HUDEP-2 (cell line): Measurements from ENCODE around the gene RESP18.
A peak's percentile ranks its signal among the peaks of the same experiment; 100 is the strongest.
"Not testable (repeated sequence)": the region's sequence is repeated elsewhere in the genome, so short reads cannot be mapped to it uniquely, and the experiment has no call there.

Source experiments
- DNase-seq, 76 experiments: peaks; one replicate each; lab custom pipeline; 2025; ENCODE audit not compliant: unreplicated experiment in 76 of 76; lab: John Stamatoyannopoulos, UW

Gene RESP18

DNA sequence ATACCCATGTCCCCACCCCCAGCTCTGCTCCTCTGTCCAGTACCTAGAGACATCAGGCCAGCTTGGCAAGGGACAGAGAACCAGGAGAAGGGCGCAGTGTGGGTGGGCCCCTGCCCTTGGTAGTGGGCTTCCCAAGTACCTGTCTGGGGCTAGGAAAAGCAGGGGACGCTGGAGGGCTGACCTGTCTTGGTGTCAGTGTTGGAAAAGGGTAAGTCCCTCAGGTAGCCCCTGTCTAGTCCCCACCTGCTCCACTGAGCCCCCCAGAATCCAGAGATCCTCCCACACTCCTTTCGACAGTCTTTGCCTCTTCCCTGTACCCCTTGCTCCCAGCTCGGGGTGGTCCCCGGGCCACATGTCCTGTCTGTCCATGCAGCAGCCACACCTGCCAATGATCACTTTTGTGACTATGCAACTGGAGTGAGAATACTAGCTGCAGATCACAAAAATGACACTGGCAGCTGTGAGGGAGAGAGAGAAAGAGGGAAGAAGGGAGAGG lies 38.8 kb downstream of the RESP18 start:
- no peak for DNase-seq

DNA sequence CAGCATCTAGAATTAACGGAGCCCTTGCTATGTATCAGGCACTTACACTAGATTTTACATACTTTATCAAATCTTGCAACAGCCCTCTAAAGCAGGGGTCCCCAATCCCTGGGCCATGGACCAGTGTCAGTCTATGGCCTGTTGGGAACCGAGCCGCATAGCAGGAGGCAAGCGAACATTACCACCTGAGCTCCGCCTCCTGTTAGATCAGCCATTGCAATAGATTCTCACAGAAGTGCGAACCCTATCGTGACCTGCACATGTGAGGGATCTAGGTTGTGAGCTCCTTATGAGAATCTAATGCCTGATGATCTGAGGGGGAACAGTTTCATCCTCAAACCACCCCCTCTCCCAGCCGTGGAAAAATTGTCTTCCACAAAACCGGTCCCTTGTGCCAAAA lies 39.9 kb downstream of the RESP18 start:
- no peak for DNase-seq

GRCh38 chr2:219291910-219292490 lies 40.5 kb downstream of the RESP18 start:
- DNase-seq = no peak

GRCh38 chr2:219291394-219291793 lies 41.1 kb downstream of the RESP18 start:
- DNase-seq = no peak

GRCh38 chr2:219290381-219291171 lies 42.0 kb downstream of the RESP18 start:
- DNase-seq = no peak

DNA sequence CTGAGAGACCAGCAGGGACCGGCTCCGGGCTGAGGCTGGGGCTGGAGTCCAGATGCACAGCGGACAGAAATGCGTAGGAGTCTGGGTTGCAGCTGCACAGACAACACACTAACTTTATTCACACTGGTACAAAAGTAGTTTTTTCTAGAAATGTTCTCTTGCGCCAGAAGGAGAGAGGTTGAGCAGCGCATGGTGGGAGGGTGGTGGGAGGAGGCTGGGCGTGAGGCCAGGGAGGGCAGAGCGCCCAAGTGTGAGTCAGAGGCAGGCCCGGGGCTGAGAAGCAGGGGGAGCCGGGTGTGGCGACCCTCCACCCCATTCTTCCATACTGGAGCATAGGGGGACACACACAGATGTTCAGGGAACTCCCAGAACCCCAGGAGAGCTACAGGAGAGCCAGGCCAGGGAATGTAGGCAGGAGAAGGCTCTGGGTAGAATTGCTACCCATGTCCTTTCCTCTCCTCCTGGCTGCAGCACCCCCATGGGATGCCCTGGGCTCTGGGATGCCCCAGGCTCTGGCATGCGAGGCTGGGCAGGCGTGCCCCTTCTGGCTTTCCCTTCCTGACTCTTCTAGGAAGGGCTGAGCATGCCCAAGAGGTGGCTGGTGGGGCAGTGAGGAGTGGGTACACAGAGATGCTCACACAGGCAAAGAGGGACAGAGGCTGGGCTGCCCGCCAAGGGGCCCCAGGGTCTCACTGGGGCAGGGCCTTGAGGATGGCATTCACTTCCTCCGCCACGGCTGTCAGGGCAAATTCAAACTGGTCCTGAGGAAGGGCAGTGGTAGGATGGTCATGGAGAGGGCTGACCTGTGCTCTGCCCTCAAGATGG lies 42.8 kb downstream of the RESP18 start:
- peak in 73 of 76 experiments; percentile 8 to 93 (median 76) for DNase-seq

GRCh38 chr2:219289195-219289536 lies 43.4 kb downstream of the RESP18 start:
- no peak for DNase-seq

- peak in 38 of 76 experiments; percentile 8 to 58 (median 26) for DNase-seq
Observed at GRCh38 chr2:219287580-219288265, 44.8 kb downstream of the RESP18 start.

GRCh38 chr2:219287116-219287440 lies 45.5 kb downstream of the RESP18 start:
- DNase-seq = not testable (repeated sequence)

DNA sequence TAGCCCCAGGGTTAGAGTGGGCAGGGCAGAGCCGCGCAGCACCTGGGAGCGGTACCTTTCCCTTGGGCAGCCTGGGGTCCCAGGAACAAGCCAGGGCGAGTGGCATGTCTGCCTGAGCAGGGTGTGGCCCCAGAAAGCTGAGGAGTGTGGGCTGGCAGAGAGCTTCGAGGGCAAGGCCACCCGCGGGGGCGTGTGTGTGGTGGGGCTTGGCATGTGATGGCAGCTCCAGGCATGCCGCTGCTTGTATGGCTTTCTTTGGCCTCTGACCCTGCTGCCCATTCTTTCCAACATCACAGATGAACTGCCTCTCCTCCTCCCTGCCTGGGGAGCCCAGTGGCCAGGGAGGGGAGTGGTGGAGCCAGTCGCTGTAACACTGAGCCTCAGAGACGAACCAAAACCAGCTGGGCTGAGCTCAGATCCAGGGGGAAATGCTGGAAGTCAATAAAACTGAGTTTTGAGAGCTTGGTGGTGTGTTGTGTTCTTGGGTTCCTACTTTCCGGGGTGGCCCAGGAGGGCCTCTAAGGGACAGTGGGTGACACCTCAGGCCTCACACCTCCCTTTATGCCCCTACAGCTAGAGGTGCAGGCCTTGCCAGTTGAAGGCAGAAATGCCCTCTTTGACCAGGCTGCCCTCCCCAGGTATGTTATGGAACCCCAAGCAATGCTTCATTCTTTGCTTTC lies 46.0 kb downstream of the RESP18 start:
- peak in 63 of 76 experiments; percentile 6 to 79 (median 48) for DNase-seq

DNA sequence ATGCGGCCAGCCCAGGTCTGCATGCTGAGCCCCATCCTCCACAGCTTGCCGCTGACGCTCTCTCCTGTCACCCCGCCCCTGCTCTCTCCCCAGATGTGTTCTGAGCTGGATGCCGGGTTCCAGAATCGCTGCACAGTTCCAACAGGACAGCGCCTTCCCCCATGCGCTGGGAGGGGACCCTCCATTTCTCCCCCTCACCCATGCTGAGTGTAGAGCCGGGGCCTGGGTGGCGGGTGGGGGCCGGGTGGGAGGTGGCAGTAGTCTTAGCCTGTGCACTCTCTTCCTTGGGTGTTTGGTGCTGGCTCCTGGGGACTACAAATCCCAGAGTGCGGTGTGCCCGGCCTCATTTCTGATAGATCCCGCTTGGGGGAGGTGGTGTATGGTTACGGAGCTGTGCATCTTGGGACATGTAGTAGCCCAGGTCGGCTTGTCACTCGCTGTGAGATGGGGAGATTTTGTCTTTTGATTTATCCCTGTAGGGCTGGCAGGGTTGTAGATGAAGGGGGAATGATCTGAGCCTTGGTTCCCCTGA lies 46.6 kb downstream of the RESP18 start:
- DNase-seq = peak in 28 of 76 experiments; percentile 4 to 48 (median 29)

DNA sequence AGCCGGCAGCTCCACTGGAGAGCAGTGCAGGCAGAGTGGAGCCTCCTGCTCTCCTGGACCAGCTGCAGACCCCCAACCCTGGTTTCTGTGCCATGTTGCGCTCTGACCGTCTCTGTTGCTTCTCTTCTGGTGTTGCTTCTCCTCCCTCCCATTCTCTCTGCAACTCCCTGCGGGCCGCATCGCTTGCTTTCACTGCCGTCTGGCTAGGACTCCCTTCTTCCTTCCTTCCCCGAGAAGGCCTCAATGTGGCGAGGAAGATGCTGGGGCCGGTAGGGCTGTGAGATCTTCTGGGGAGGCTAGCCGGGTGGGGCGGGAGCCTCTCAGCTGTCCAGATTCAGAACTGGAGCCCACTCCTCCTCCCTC lies 47.2 kb downstream of the RESP18 start:
- no peak for DNase-seq

GRCh38 chr2:219284501-219285372 lies 47.8 kb downstream of the RESP18 start:
- no peak for DNase-seq

DNA sequence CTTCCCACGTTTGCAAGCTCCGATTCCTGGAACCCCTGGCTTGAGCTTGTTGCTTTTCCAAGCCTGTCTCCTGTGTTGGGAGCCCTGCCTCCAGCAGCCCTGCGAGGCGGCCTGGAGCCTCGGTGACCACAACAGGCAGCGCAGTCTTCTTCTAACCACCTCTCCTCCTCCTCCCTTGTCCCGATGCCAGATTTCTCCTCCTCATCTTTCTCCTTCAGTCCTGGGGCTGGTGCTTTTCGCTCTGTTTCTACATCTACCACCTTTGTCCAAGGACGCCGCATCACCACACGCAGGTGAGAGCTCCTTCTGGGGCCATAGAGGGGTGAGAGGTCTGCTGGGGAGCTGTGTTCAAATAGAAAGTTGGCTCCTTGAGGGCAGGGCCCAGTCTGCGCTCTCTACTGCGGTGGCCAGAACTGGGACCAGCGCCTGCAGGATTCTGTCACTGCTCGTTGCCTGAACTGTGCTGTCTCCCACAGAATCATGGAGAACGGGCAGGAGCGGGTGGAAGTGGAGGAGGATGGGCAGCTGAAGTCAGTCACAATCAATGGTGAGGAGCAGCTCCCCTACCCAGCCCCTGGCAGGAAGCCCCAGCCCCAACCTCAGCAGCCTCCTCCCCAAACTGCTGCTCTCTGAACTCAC lies 49.5 kb downstream of the RESP18 start:
- DNase-seq = no peak

- no peak for DNase-seq
Observed at GRCh38 chr2:219282375-219282774, 50.2 kb downstream of the RESP18 start.

GRCh38 chr2:219281588-219281987 lies 51.0 kb downstream of the RESP18 start:
- DNase-seq = no peak

GRCh38 chr2:219280651-219281050 lies 51.9 kb downstream of the RESP18 start:
- DNase-seq = no peak

DNA sequence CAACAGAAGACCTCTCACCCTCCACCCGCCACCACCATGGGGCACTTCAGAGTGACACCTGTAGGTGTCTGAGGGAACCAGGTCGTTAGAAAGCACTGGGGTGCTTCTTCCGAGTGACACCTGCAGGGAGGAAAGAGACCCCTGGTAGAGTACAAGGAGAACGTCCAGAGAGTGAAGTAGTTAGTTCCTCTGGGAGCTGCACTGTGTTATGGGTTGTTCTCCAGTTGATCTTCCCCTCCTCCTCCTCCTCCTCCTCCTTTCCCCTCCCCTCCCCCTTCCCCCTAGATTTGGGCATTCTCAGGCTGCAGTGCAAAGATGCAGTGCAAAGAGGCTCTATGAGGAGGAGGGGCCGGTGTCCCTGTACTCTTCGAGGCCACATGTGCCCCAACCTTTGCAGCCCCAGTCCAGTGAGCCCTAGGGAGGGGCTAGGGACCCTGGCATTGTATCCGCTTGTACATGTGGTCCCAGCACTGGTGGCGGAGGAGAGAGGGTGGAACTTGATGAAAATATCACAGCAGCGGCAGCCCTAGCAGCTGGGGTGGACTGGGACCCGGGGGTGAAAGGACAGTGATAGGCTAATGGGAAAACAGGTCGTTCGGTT lies 52.5 kb downstream of the RESP18 start:
- peak in 14 of 76 experiments; percentile 9 to 57 (median 40) for DNase-seq
